Activated T-cell treated with anti-CD3 and anti-CD28 coated beads, Interleukin-2, amount 50 U/mL, for 48 hours (primary cell): ENCODE results near the gene PDZK1IP1.
A peak's percentile ranks its signal among the peaks of the same experiment; 100 is the strongest.
"Not testable (repeated sequence)": the region's sequence is repeated elsewhere in the genome, so short reads cannot be mapped to it uniquely, and the experiment has no call there.

Source experiments
- DNase-seq, 2 experiments: peaks; one replicate each; pipeline ENCODE4 v3.0.0-alpha.2; 2020

The PDZK1IP1 gene

GRCh38 chr1:47195981-47196380 lies 6.1 kb upstream of the PDZK1IP1 start:
- DNase-seq = not testable (repeated sequence)

GRCh38 chr1:47194311-47194710 lies 4.5 kb upstream of the PDZK1IP1 start:
- DNase-seq = peak in 1 of 2 experiments; percentile 9

GRCh38 chr1:47193496-47193895 lies 3.7 kb upstream of the PDZK1IP1 start:
- peak in 1 of 2 experiments; percentile 4 for DNase-seq

- DNase-seq = peak; percentile 80 to 81
Measured at GRCh38 chr1:47192458-47193384, 2.9 kb upstream of the PDZK1IP1 start.

- peak; percentile 9 to 10 for DNase-seq
Measured at GRCh38 chr1:47191940-47192457, 2.2 kb upstream of the PDZK1IP1 start.

- DNase-seq = no peak
Measured at GRCh38 chr1:47190857-47191256, 1.0 kb upstream of the PDZK1IP1 start.

GRCh38 chr1:47190509-47190855 lies 646 bp upstream of the PDZK1IP1 start:
- DNase-seq = peak in 1 of 2 experiments; percentile 10

- peak in 1 of 2 experiments; percentile 9 for DNase-seq
Measured at GRCh38 chr1:47188791-47189785, 748 bp downstream of the PDZK1IP1 start.

- no peak for DNase-seq
Measured at GRCh38 chr1:47187926-47188250, 1.9 kb downstream of the PDZK1IP1 start.

GRCh38 chr1:47187231-47187925 lies 2.5 kb downstream of the PDZK1IP1 start:
- peak in 1 of 2 experiments; percentile 7 for DNase-seq

GRCh38 chr1:47186267-47187185 lies 3.3 kb downstream of the PDZK1IP1 start:
- DNase-seq = no peak

GRCh38 chr1:47184822-47185677 lies 4.8 kb downstream of the PDZK1IP1 start:
- no peak for DNase-seq

GRCh38 chr1:47184090-47184821 lies 5.6 kb downstream of the PDZK1IP1 start:
- no peak for DNase-seq

GRCh38 chr1:47183308-47184089 lies 6.3 kb downstream of the PDZK1IP1 start:
- DNase-seq = no peak

- no peak for DNase-seq
Measured at GRCh38 chr1:47182676-47183235, 7.1 kb downstream of the PDZK1IP1 start.

GRCh38 chr1:47181955-47182675 lies 7.7 kb downstream of the PDZK1IP1 start:
- DNase-seq = no peak

GRCh38 chr1:47181095-47181954 lies 8.5 kb downstream of the PDZK1IP1 start:
- DNase-seq = no peak
